IPS-20b (cell line): Measurements from ENCODE around the gene CYB5RL.

Experiments
- H3K27ac ChIP-seq: one replicate; pipeline ENCODE4 v1.5.1; 2013; ENCODE audit warnings: low read length
- H3K27me3 ChIP-seq: 2 replicates; pipeline ENCODE4 v1.6.1; 2013; ENCODE audit warnings: mild to moderate bottlenecking, low read length, inconsistent platforms; ENCODE audit not compliant: insufficient read depth
- H3K36me3 ChIP-seq: 2 replicates; pipeline ENCODE4 v1.6.1; 2013; ENCODE audit warnings: low read depth, mild to moderate bottlenecking, inconsistent platforms, low read length, moderate library complexity; ENCODE audit not compliant: insufficient read depth
- H3K4me1 ChIP-seq: 2 replicates; pipeline ENCODE4 v1.6.1; 2013; ENCODE audit warnings: mild to moderate bottlenecking, control low read depth, inconsistent platforms, low read length, moderate library complexity; ENCODE audit not compliant: insufficient read depth
- H3K4me3 ChIP-seq: 2 replicates; pipeline ENCODE4 v1.5.1; 2013; ENCODE audit warnings: mild to moderate bottlenecking, low read length, inconsistent platforms
- H3K9ac ChIP-seq: 2 replicates; pipeline ENCODE4 v1.6.1; 2013; ENCODE audit warnings: low read depth, mild to moderate bottlenecking, inconsistent platforms, low read length, moderate library complexity
- H3K9me3 ChIP-seq: 2 replicates; pipeline ENCODE4 v1.6.1; 2013; ENCODE audit warnings: mild to moderate bottlenecking, low read depth, low read length, inconsistent platforms; ENCODE audit not compliant: insufficient read depth

CYB5RL gene, protein sequence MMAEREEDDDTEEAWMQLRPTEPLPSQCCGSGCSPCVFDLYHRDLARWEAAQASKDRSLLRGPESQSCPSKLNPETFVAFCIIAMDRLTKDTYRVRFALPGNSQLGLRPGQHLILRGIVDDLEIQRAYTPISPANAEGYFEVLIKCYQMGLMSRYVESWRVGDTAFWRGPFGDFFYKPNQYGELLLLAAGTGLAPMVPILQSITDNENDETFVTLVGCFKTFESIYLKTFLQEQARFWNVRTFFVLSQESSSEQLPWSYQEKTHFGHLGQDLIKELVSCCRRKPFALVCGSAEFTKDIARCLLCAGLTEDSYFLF

DNA sequence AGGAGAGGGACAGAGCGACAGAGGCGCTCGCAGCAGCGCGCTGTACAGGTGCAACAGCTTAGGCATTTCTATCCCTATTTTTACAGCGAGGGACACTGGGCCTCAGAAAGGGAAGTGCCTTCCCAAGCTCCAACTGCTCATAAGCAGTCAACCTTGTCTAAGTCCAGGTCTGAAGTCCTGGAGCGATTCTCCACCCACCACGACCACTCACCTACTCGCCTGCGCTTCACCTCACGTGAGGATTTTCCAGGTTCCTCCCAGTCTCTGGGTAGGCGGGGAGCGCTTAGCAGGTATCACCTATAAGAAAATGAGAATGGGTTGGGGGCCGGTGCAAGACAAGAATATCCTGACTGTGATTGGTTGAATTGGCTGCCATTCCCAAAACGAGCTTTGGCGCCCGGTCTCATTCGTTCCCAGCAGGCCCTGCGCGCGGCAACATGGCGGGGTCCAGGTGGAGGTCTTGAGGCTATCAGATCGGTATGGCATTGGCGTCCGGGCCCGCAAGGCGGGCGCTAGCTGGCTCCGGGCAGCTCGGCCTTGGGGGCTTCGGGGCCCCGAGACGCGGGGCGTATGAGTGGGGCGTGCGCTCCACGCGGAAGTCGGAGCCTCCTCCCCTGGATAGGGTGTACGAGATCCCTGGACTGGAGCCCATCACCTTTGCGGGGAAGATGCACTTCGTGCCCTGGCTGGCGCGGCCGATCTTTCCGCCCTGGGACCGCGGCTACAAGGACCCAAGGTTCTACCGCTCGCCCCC is at the start of gene CYB5RL, which contains the start of gene MRPL37:
Gene CYB5RL, minus strand, starts transcription at position 266 of the 754 bp plus-strand sequence. CDS start 4,414 bp downstream, outside the sequence.
Gene MRPL37, plus strand, starts transcription at position 403 of the 754 bp plus-strand sequence. Its CDS starts 77 bp downstream, at position 480.
- Histone ChIP-seq H3K9ac (peak within 1 kb of the TSS; percentile 87), H3K4me1 (peaks cover 6% of the 10 kb centered on the region; the same call in 1 of the 2 replicates), H3K27me3 (no peaks in the 10 kb centered on the region), H3K4me3 (peak within 1 kb of the TSS; percentile 95), H3K36me3 (peaks cover 25% of the 10 kb centered on the region), H3K27ac (peak within 1 kb of the TSS; percentile 5), H3K9me3 (no peaks in the 10 kb centered on the region)

DNA sequence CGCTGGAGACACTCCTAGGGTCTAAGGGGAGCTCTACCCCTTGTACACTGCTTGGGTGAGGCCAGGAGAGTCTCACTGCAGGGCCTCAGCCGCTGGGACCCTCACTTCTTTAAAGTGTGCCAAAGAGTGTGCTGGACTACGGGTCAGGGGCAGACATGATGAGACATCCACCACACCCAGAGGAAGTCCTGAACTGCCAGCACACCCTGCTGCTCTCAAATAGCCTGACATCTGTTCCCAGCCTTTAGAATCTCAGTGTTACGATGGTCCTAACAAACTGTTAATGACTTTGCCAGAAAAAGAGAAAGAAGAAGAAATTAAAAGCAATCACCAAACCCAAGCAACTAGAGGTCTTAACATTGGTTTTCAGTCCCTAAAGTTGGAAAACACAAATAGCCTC is 49.1 kb upstream of the CYB5RL start:
- Histone ChIP-seq H3K9ac (no peak overlapping the region), H3K27ac (no peak overlapping the region), H3K36me3 (peaks cover 59% of the 10 kb centered on the region)

DNA sequence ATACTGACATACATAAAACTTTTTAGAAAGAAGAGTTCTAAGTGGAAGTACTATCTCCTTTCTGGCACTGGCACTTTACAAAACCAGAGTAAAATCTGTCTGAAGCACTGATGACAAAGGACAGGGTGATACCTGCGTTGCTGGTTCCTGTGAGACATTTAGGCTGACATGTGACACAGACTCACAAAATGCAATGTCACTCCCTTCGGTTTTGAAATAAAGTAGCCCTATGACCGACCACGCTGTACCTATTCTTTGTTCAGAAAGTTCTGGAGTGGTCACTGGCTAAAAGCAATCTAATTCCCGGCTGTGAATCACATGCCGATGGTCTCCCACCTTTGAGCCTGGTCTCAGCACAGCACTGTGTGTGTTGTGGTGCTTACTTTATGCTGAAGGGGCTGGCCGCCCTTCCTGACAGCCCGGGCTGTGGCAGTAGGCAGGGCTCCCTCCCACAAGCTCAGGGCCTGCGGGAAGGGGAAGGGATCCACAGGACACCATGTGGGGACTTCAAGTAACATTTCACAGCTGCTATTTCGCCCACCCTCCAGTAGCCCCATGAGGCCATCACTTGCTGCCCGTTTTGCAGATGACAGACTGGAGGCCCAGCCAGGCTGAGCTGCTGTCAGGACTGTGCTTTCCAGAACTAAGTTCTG is 48.2 kb upstream of the CYB5RL start:
- no peak overlapping the region for H3K4me3 ChIP-seq
- no peak overlapping the region for H3K27ac ChIP-seq
- peaks cover 3% of the 10 kb centered on the region; the same call in 1 of the 2 replicates for H3K4me1 ChIP-seq
- no peak overlapping the region for H3K9ac ChIP-seq
- peaks cover 68% of the 10 kb centered on the region for H3K36me3 ChIP-seq
- no peaks in the 10 kb centered on the region for H3K27me3 ChIP-seq
- no peaks in the 10 kb centered on the region for H3K9me3 ChIP-seq

More for the DNA sequence above, 49.1 kb upstream of the CYB5RL start:
- no peaks in the 10 kb centered on the region for H3K9me3 ChIP-seq
- peaks cover 3% of the 10 kb centered on the region; the same call in 1 of the 2 replicates for H3K4me1 ChIP-seq
- no peaks in the 10 kb centered on the region for H3K27me3 ChIP-seq
- H3K4me3 ChIP-seq, result no peak overlapping the region

DNA sequence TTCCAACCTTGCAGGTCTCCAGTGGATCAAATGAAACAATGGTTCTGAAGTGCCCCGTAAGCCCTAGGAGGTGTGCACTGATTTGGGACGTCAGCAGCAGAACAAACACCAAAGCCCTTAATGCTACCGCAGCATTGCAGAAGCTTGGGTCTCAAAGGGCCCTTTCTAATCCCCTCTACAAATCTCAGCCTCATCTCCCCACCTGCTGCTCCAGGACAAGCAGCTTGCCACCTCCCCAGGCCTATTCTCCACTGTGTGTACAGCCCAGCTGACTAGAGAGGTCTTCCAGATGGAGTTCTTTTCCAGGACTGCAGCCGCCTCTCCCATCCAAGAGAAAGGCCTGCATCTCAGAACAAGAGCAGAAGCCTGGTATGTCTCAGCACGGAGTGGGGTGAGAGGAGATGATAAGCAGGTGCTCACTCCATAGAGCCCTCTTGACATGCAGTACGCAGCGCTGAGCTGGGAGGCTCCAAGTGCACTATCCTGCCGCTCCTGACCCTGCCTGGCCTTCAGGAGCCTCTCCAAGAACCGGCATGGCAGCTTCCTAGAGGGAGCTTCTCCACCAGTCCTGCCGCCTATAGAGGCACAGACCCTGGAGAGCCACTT is 46.4 kb upstream of the CYB5RL start:
- no peaks in the 10 kb centered on the region for H3K9me3 ChIP-seq
- no peaks in the 10 kb centered on the region for H3K27me3 ChIP-seq
- peaks cover 72% of the 10 kb centered on the region for H3K36me3 ChIP-seq
- H3K27ac ChIP-seq, result no peak overlapping the region
- peaks cover 3% of the 10 kb centered on the region; the same call in 1 of the 2 replicates for H3K4me1 ChIP-seq
- no peak overlapping the region for H3K9ac ChIP-seq
- no peak overlapping the region for H3K4me3 ChIP-seq

DNA sequence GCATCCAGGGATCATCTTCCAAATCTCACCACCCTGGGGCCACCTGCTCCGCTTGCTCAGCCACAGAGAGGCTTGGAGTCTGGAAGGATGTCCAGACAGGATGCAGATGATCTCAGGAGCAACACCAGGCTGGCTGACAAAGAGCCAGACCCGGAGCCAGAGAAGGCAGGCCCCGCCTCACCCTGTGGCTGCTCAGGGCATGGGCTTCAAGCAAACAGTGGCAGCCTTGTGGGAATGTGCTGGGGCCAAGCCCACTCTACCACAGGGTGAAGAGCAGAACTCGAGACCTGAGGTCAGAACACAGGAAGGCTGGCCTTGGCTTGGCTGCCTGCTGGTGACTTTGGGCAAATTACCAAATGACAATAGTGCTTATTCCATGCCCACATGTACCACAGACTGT is 45.7 kb upstream of the CYB5RL start:
- peaks cover 68% of the 10 kb centered on the region for H3K36me3 ChIP-seq
- peaks cover under 1% of the 10 kb centered on the region; the same call in 1 of the 2 replicates for H3K4me1 ChIP-seq
- no peaks in the 10 kb centered on the region for H3K27me3 ChIP-seq
- no peaks in the 10 kb centered on the region for H3K9me3 ChIP-seq
- H3K27ac ChIP-seq, result no peak overlapping the region
- no peak overlapping the region for H3K9ac ChIP-seq
- no peak overlapping the region for H3K4me3 ChIP-seq

DNA sequence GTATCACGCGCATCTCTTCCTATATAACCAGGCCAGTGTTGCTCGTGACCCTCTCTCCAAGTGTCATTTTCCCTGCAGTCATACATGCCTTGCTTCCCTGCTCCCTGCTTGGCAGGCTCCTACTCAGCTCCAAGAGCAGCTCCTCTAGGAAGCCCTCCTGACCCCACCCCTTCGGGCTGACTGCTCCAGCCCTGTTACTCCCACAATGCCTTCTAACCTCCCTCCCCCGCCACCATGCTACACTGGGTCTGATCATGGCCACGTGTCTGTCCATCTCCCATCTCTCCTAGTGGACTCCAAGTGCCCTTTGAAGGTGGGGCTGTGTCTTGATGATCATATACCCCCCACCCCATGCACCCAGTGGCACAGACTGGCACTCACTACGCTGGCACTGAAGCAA is 44.8 kb upstream of the CYB5RL start:
- no peak overlapping the region for H3K27ac ChIP-seq
- no peaks in the 10 kb centered on the region for H3K9me3 ChIP-seq
- peaks cover 69% of the 10 kb centered on the region for H3K36me3 ChIP-seq
- H3K27me3 ChIP-seq, result no peaks in the 10 kb centered on the region
- no peak overlapping the region for H3K9ac ChIP-seq
- H3K4me1 ChIP-seq, result no peaks in the 10 kb centered on the region
- no peak overlapping the region for H3K4me3 ChIP-seq

DNA sequence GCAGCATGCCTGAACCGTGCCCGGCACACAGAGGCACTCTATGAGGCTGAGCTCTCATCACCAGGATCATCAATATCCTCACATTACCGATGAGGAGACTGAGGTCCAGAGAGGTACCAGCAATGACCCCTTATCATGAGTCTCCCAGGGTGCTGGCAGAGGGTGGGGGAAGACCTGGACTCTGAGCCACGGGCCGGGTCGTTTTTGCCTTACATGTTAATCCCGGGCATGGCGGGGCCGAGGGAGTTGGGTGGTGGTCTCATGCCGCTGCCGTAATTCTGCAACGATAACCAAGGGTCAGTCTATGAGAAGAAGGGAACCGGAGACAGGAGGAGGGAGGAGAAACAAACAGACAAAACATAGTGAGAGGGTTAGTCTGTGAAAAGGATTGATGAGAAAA is 43.2 kb upstream of the CYB5RL start:
- H3K36me3 ChIP-seq, result peaks cover 75% of the 10 kb centered on the region
- H3K4me1 ChIP-seq, result no peaks in the 10 kb centered on the region
- no peak overlapping the region for H3K27ac ChIP-seq

DNA sequence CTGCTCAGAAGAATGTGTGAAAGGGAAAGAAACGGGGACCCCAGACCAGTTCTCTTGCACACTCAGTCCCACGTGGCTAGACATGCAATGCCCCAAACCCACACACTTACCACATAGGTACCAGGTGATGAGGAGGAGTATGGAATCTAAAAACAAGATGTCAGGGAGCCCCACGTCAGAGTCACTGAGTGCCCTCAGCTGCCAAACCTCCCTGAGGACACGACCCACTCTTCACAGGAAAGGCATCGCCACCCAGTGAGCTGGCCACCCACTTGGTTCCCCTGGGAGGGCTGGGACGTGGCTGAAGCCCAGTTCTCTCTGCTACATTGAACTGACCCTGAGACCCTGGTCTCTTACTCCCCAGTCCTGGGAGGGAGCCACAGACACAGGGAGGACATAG is 41.5 kb upstream of the CYB5RL start:
- H3K4me1 ChIP-seq, result no peaks in the 10 kb centered on the region
- no peaks in the 10 kb centered on the region for H3K27me3 ChIP-seq
- H3K9me3 ChIP-seq, result no peaks in the 10 kb centered on the region
- no peak overlapping the region for H3K27ac ChIP-seq
- H3K9ac ChIP-seq, result no peak overlapping the region
- no peak overlapping the region for H3K4me3 ChIP-seq
- peaks cover 79% of the 10 kb centered on the region for H3K36me3 ChIP-seq

More for the DNA sequence above, 43.2 kb upstream of the CYB5RL start:
- Histone ChIP-seq H3K9me3 (no peaks in the 10 kb centered on the region), H3K27me3 (no peaks in the 10 kb centered on the region), H3K4me3 (no peak overlapping the region), H3K9ac (no peak overlapping the region)

DNA sequence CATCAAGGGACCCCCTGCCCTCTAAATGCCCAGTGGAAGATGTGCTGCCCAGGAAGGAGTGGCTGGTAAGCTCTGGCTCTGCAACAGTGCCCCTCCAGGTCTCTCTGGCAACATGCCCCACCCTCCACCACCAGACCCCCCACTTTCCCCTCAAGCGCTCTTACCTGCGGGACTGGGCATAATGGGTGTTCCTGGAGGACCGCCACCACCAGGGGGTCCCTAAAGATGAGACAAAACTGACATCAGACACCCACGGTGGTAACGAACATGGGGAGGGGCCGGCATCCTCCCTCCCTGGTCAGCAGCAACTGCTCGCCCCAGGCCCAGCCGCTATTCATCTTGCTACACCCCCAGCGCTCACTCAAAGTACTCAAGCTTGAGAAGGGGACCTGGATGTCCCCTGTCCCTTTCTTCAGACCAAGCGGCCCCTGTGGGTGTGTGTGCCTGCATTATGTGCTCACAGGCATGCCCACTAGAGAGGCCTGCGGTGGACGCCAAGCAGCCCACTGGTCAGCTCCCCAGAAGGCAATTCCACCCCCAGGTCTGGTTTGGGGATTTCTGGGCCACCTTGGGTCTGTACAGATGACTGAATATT is 41.0 kb upstream of the CYB5RL start:
- Histone ChIP-seq H3K9me3 (no peaks in the 10 kb centered on the region), H3K36me3 (peaks cover 75% of the 10 kb centered on the region), H3K4me3 (no peak overlapping the region), H3K27me3 (no peaks in the 10 kb centered on the region), H3K9ac (no peak overlapping the region), H3K4me1 (no peaks in the 10 kb centered on the region), H3K27ac (no peak overlapping the region)

DNA sequence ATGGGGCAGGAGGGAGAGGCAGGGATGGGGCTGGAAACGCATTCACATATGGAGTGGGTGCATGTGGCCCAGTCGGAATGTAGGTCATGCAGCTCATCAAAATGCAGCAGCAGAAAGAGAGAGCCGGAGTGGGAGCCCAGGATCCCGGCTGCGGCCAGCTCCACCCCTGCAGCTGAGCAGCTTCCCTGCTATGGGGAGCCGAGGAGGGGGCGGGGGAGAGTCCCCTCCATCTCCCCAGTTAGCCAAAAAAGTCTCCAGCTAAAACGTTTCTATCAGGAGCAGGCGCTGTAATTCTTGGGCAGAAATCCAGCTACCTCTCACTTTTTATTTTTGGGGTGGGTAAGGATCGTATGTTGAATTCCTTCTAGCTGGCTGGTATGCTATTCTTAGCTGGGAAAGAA is 39.8 kb upstream of the CYB5RL start:
- H3K9ac ChIP-seq, result no peak overlapping the region
- peaks cover 69% of the 10 kb centered on the region for H3K36me3 ChIP-seq
- H3K4me1 ChIP-seq, result no peaks in the 10 kb centered on the region
- no peaks in the 10 kb centered on the region for H3K9me3 ChIP-seq
- H3K4me3 ChIP-seq, result no peak overlapping the region
- no peak overlapping the region for H3K27ac ChIP-seq
- H3K27me3 ChIP-seq, result no peaks in the 10 kb centered on the region

DNA sequence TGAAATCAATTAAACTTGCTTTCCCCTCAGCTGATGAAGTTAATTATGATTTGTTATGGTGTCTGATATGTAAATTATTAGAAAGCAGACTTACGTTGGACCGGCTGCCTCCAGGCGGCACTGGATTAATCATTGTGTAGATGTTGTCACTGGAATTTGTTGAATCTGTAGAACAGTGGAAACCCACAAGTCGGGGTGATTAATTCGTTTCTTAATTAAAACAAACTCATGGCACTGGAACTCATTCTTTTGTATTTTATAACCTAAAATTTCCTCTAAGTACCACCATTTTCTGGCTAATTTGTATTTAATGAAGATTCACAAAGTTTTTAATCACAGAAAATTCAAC is 39.2 kb upstream of the CYB5RL start:
- H3K4me3 ChIP-seq, result no peak overlapping the region
- no peaks in the 10 kb centered on the region for H3K9me3 ChIP-seq
- no peaks in the 10 kb centered on the region for H3K4me1 ChIP-seq
- peaks cover 68% of the 10 kb centered on the region for H3K36me3 ChIP-seq
- H3K27me3 ChIP-seq, result no peaks in the 10 kb centered on the region
- H3K9ac ChIP-seq, result no peak overlapping the region
- H3K27ac ChIP-seq, result no peak overlapping the region
